ENCODE results near the gene CASP4.

The CASP4 gene

GRCh38 chr11:104943561-104943960 lies 24.8 kb downstream of the CASP4 start:
- ChIA-PET CTCF (interaction anchor here (0.7 to 1.1 kb wide), 2 partner anchors 19 to 49 kb away, joined by 3 read pairs; no protein-coding TSS in a partner anchor), POLR2A (no interaction called here)
- H3K4me1 ChIP-seq (ENCODE audit: control insufficient read depth, insufficient read depth, low read length) = no peaks in the 10 kb centered on the region
- TF ChIP-seq ZNF133 (tag by site-specific recombination; IDR thresholded peaks at IDR 0.05) (no peak), ZNF549 (tag by site-specific recombination; IDR thresholded peaks at IDR 0.05) (no peak), SCRT2 (tag by site-specific recombination; IDR thresholded peaks at IDR 0.05) (no peak), ZSCAN23 (tag by site-specific recombination; IDR thresholded peaks at IDR 0.05) (no peak), ZNF140 (tag by site-specific recombination; IDR thresholded peaks at IDR 0.05) (no peak), ZNF548 (tag by site-specific recombination; IDR thresholded peaks at IDR 0.05) (no peak), ZNF544 (tag by site-specific recombination; IDR thresholded peaks at IDR 0.05) (no peak), IKZF3 (tag by site-specific recombination; IDR thresholded peaks at IDR 0.05) (no peak), ZNF24 (tag by site-specific recombination; IDR thresholded peaks at IDR 0.05) (no peak), SETDB1 (IDR thresholded peaks at IDR 0.05; ENCODE audit: insufficient read length, low read length) (no peak), HOXC10 (CRISPR knock-in tag; IDR thresholded peaks at IDR 0.05) (no peak), ZNF580 (tag by site-specific recombination; IDR thresholded peaks at IDR 0.05) (no peak), ZNF473 (tag by site-specific recombination; IDR thresholded peaks at IDR 0.05) (no peak)
- no peak overlapping the region for H3K27ac ChIP-seq (ENCODE audit: extremely low read depth, low read depth, low read length)
- H3K9me3 ChIP-seq (ENCODE audit: control insufficient read depth, insufficient read depth, low read depth, low read length) = no peaks in the 10 kb centered on the region
- H3K36me3 ChIP-seq (ENCODE audit: control insufficient read depth in 2 of 2, insufficient read depth in 1 of 2, low read length in 2 of 2) = peaks cover 0 to 7% of the 10 kb centered on the region in 2 experiments; a peak in 1 of 3 replicates
- H3K4me3 ChIP-seq (ENCODE audit: low read depth, low read length) = no peak overlapping the region

GRCh38 chr11:104934594-104934993 lies 33.8 kb downstream of the CASP4 start:
- no peaks in the 10 kb centered on the region for H3K36me3 ChIP-seq (ENCODE audit: control insufficient read depth in 2 of 2, insufficient read depth in 1 of 2, low read length in 2 of 2)
- H3K4me1 ChIP-seq (ENCODE audit: control insufficient read depth, insufficient read depth, low read length) = no peaks in the 10 kb centered on the region
- H3K4me3 ChIP-seq (ENCODE audit: low read depth, low read length) = no peak overlapping the region
- ChIA-PET CTCF (interaction anchor here (0.6 kb wide), 1 partner anchor 12 kb away, joined by 3 read pairs; no protein-coding TSS in a partner anchor), POLR2A (interaction anchor here (0.6 kb wide), 1 partner anchor 24 kb away, joined by 3 read pairs; no protein-coding TSS in a partner anchor)
- H3K27ac ChIP-seq (ENCODE audit: extremely low read depth, low read depth, low read length) = no peak overlapping the region
- no peaks in the 10 kb centered on the region for H3K9me3 ChIP-seq (ENCODE audit: control insufficient read depth, insufficient read depth, low read depth, low read length)
- no peak for TF ChIP-seq ZNF654 (tag by site-specific recombination; IDR thresholded peaks at IDR 0.05; ENCODE audit: low read depth)
- no peak for TF ChIP-seq ZBTB49 (tag by site-specific recombination; IDR thresholded peaks at IDR 0.05; ENCODE audit: low read depth)
- TF ChIP-seq ELK4 (IDR thresholded peaks at IDR 0.05; ENCODE audit: borderline replicate concordance, low read depth, low read length) = no peak
- TF ChIP-seq ZNF791 (tag by site-specific recombination; IDR thresholded peaks at IDR 0.05) = no peak
- no peak for TF ChIP-seq ZNF202 (tag by site-specific recombination; IDR thresholded peaks at IDR 0.05; ENCODE audit: borderline replicate concordance)
- TF ChIP-seq PRDM2 (tag by site-specific recombination; IDR thresholded peaks at IDR 0.05; ENCODE audit: borderline replicate concordance) = no peak
- no peak for TF ChIP-seq ZSCAN30 (tag by site-specific recombination; IDR thresholded peaks at IDR 0.05)
- no peak for TF ChIP-seq KLF10 (tag by site-specific recombination; IDR thresholded peaks at IDR 0.05)
- no peak for TF ChIP-seq ZNF37A (tag by site-specific recombination; IDR thresholded peaks at IDR 0.05)
- TF ChIP-seq ZNF223 (tag by site-specific recombination; IDR thresholded peaks at IDR 0.05) = no peak
- TF ChIP-seq ZBTB7A (tag by site-specific recombination; IDR thresholded peaks at IDR 0.05; ENCODE audit: low read depth) = no peak
- no peak for TF ChIP-seq ZBTB1 (tag by site-specific recombination; IDR thresholded peaks at IDR 0.05)
- no peak for TF ChIP-seq KLF9 (tag by site-specific recombination; IDR thresholded peaks at IDR 0.05; ENCODE audit: low read depth)
- no peak for TF ChIP-seq ZEB2 (tag by site-specific recombination; IDR thresholded peaks at IDR 0.05)
- TF ChIP-seq ZNF747 (tag by site-specific recombination; IDR thresholded peaks at IDR 0.05) = no peak
- TF ChIP-seq ZNF423 (tag by site-specific recombination; IDR thresholded peaks at IDR 0.05) = no peak

Data from HEK293 (cell line).